Type B pancreatic cell (in vitro differentiated cells): Measurements from ENCODE around the gene INCENP. TPM values are rescaled to one million over a fixed set of nuclear protein-coding genes. Genes with fewer than 3 reads are reported as not detected.

Experiments
- DNase-seq: peaks from one replicate; pipeline ENCODE4 v3.0.0; 2021; ENCODE audit warnings: mixed read lengths; ENCODE audit not compliant: unreplicated experiment; ENCODE audit errors: extremely low spot score
- H3K27ac Mint-ChIP-seq: 2 replicates; pipeline ENCODE4 v1.8.0; 2021; ENCODE audit warnings: mild to moderate bottlenecking, mixed read lengths
- H3K27me3 Mint-ChIP-seq: 2 replicates; pipeline ENCODE4 v1.8.0; 2021; ENCODE audit warnings: mixed read lengths
- H3K36me3 Mint-ChIP-seq: 2 replicates; pipeline ENCODE4 v1.8.0; 2021; ENCODE audit warnings: mixed read lengths
- H3K4me1 Mint-ChIP-seq: one replicate; pipeline ENCODE4 v1.8.0; 2021; ENCODE audit warnings: mixed read lengths; ENCODE audit not compliant: unreplicated experiment
- H3K4me3 Mint-ChIP-seq: 2 replicates; pipeline ENCODE4 v1.8.0; 2021; ENCODE audit warnings: mild to moderate bottlenecking, mixed read lengths
- H3K9me3 Mint-ChIP-seq: 2 replicates; pipeline ENCODE4 v1.8.0; 2021; ENCODE audit warnings: mixed read lengths
- total RNA-seq: library from RNA; stranded (reverse); gene quantifications from 2 replicates; pipeline ENCODE4 v1.2.1, GENCODE V29; 2021; ENCODE audit warnings: low replicate concordance
- TF ChIP-seq, protein P1 (sequence below): fragments of 200-600 bp; sonication (generic); conservative IDR thresholded peaks from 2 replicates; pipeline ENCODE4 v1.5.0; 2021; ENCODE audit warnings: antibody characterized with exemption, mild to moderate bottlenecking

The INCENP gene
- total RNA-seq, 1 donor from 2014 or later: 96.7 TPM

DNA sequence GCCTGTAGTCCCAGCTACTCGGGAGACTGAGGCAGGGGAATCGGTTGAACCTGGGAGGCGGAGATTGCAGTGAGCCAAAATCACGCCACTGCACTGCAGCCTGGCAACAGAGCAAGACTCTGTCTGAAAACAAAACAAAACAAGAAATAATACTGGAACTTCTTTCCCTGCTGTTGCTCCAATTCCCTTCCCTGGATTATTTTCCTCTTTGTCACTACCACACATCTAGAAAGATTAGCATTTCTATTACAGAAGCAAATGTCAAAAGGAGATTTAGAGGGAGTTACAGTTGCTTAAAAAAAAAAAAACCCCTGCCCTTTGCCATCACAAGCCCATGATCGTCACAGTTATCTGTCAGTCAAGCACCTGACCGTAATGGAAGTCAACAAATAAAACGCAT is 48.5 kb downstream of the INCENP start:
- no peak for DNase-seq
- Mint-ChIP-seq H3K27me3 (peaks cover 47% of the 10 kb centered on the region), H3K9me3 (no peaks in the 10 kb centered on the region), H3K36me3 (no peaks in the 10 kb centered on the region), H3K4me1 (peaks cover 12% of the 10 kb centered on the region), H3K27ac (no peak overlapping the region), H3K4me3 (no peak overlapping the region)
- TF ChIP-seq, protein P1, sequence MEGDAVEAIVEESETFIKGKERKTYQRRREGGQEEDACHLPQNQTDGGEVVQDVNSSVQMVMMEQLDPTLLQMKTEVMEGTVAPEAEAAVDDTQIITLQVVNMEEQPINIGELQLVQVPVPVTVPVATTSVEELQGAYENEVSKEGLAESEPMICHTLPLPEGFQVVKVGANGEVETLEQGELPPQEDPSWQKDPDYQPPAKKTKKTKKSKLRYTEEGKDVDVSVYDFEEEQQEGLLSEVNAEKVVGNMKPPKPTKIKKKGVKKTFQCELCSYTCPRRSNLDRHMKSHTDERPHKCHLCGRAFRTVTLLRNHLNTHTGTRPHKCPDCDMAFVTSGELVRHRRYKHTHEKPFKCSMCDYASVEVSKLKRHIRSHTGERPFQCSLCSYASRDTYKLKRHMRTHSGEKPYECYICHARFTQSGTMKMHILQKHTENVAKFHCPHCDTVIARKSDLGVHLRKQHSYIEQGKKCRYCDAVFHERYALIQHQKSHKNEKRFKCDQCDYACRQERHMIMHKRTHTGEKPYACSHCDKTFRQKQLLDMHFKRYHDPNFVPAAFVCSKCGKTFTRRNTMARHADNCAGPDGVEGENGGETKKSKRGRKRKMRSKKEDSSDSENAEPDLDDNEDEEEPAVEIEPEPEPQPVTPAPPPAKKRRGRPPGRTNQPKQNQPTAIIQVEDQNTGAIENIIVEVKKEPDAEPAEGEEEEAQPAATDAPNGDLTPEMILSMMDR: no peak

DNA sequence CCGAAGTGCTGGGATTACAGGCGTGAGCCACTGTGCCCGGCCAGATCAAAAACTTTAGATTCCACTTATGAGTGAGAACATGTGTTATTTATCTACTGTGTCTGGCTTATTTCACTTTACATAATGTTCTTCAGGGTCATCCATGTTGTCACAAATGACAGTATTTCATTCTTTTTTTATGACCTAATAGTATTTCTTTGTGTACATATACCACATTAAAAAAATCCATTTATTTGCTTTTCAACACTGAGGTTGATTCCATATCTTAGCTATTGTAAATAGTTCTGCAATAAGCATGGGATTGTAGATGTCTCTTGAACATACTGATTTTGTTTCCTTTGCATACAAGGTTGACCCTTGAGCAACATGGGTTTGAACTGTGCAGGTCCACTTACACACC is 53.0 kb downstream of the INCENP start:
- Mint-ChIP-seq H3K4me1 (no peaks in the 10 kb centered on the region), H3K9me3 (no peaks in the 10 kb centered on the region), H3K27ac (no peak overlapping the region), H3K36me3 (no peaks in the 10 kb centered on the region), H3K27me3 (peaks cover 44% of the 10 kb centered on the region), H3K4me3 (no peak overlapping the region)
- TF ChIP-seq, protein P1: no peak
- no peak for DNase-seq

DNA sequence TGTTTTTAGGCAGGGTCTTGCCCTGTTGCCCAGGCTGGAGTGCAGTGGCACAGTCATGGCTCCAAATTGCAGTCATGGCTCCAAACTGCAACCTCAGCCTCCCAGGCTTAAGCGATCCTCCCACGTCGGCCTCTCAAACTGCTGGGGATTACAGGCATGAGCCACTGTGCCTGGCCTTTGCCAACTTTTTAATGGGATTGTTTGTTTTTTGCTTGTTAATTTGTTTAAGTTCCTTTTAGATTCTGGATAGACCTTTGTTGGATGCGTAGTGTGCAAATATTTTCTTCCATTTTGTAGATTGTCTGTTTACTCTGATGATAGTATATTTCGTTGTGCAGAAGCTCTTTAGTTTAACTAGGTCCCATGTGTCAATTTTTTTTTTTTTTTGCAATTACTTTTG is 56.2 kb downstream of the INCENP start:
- DNase-seq: no peak
- H3K4me1 Mint-ChIP-seq: no peaks in the 10 kb centered on the region
- no peak overlapping the region for H3K27ac Mint-ChIP-seq
- H3K4me3 Mint-ChIP-seq: no peak overlapping the region
- H3K27me3 Mint-ChIP-seq: peaks cover 26% of the 10 kb centered on the region
- peaks cover 3% of the 10 kb centered on the region for H3K36me3 Mint-ChIP-seq
- no peaks in the 10 kb centered on the region for H3K9me3 Mint-ChIP-seq
- TF ChIP-seq, protein P1: no peak

DNA sequence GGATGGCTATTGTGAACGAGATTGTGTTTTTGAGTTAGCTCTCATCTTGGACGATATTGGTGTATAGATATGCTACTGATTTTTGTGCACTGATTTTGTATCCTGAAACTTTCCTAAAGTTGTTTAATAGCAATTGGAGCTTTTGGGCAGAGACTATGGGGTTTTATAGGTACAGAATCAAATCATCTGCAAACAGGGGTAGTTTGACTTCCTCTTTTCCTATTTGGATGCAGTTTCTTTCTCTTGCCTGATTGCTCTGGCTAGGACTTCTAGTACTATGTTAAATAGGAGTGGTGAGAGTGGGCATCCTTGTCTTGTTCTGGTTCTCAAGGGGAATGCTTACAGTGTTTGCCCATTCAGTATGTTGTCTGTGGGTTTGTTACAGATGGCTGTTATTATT is 57.3 kb downstream of the INCENP start:
- Mint-ChIP-seq H3K4me3 (no peak overlapping the region), H3K4me1 (no peaks in the 10 kb centered on the region), H3K27me3 (peaks cover 27% of the 10 kb centered on the region), H3K36me3 (peaks cover 4% of the 10 kb centered on the region), H3K27ac (no peak overlapping the region), H3K9me3 (no peaks in the 10 kb centered on the region)
- no peak for DNase-seq
- TF ChIP-seq, protein P1: no peak

DNA sequence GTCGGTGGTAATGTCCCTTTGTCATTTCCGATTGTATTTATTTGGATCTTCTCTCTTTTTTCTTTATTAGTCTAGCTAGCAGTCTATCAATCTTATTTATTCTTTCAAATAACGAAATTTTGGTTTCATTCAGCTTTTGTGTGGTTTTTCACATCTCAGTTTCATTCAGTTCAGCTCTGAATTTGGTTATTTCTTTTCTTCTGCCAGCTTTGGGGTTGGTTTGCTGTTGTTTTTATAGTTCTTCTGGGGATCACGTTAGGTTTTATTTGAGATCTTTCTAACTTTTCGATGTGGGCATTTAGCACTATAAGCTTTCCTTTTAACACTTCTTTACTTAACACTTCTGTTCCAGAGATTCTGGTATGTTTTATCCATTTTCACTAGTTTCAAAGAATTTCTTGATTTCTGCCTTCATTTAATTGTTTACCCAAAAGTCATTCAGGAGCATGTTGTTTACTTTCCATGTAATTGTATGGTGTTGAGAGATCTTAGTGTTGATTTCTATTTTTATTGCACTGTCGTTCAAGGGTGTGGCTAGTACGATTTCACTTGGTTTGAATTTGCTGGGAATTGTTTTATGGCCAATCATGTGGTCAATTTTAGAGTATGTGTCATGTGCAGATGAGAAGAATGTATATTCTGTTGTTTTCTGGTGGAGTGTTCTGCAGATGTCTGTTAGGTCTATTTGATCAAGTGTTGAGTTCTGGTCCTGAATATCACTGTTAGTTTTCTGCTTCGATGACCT is 58.5 kb downstream of the INCENP start:
- peaks cover 4% of the 10 kb centered on the region for H3K36me3 Mint-ChIP-seq
- no peak for DNase-seq
- peaks cover 22% of the 10 kb centered on the region for H3K27me3 Mint-ChIP-seq
- H3K27ac Mint-ChIP-seq: no peak overlapping the region
- H3K4me3 Mint-ChIP-seq: no peak overlapping the region
- H3K9me3 Mint-ChIP-seq: no peaks in the 10 kb centered on the region
- H3K4me1 Mint-ChIP-seq: no peaks in the 10 kb centered on the region
- TF ChIP-seq, protein P1: no peak
